Tibial nerve (tissue), 3 donors: ENCODE measurements around the gene ADGRG7.

Source experiments
- POLR2A ChIP-seq, 2 donors: fragments of 450-650 bp; IDR thresholded peaks; one replicate each; pipeline ENCODE4 v1.6.1; 2017; ENCODE audit warnings: antibody characterized with exemption in 2 of 2, mild to moderate bottlenecking in 2 of 2, moderate library complexity in 2 of 2
- TF ChIP-seq, protein P1 (sequence below), 5 experiments: fragments of 200-600 bp in 3 of 5; fragments of 450-650 bp in 2 of 5; sonication (generic) in 3 of 5; IDR thresholded peaks; one replicate each; pipeline ENCODE4 v1.5.1; 2016 to 2019; ENCODE audit warnings: antibody characterized with exemption in 5 of 5, mild to moderate bottlenecking in 3 of 5, moderate library complexity in 2 of 5

DNA sequence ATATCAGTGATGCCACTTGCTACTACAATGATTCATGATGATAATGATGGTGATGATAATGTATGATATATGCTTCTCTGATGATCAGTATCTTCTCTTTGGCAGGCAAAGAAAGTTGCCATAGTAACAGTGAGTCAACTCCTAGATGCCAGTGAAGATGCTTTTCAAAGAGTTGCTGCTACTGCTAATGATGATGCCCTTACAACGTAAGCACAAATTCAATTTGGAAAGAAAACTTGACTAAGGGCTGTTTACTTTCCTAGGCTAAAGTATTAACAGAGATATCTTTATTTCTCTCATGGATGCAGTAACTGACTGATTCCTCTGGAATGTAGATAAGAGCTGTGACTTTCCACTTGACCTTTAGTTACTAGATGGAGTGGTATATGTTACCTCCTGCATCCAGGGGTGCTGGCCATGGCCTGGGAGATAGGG is 27.8 kb downstream of the ADGRG7 start:
- TF ChIP-seq POLR2A (IDR thresholded peaks at IDR 0.05): no peak
- TF ChIP-seq, protein P1, sequence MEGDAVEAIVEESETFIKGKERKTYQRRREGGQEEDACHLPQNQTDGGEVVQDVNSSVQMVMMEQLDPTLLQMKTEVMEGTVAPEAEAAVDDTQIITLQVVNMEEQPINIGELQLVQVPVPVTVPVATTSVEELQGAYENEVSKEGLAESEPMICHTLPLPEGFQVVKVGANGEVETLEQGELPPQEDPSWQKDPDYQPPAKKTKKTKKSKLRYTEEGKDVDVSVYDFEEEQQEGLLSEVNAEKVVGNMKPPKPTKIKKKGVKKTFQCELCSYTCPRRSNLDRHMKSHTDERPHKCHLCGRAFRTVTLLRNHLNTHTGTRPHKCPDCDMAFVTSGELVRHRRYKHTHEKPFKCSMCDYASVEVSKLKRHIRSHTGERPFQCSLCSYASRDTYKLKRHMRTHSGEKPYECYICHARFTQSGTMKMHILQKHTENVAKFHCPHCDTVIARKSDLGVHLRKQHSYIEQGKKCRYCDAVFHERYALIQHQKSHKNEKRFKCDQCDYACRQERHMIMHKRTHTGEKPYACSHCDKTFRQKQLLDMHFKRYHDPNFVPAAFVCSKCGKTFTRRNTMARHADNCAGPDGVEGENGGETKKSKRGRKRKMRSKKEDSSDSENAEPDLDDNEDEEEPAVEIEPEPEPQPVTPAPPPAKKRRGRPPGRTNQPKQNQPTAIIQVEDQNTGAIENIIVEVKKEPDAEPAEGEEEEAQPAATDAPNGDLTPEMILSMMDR (IDR thresholded peaks at IDR 0.05): no peak
